GM19397 (cell line): ENCODE data around the gene SHC2.
A peak's percentile ranks its signal among the peaks of the same experiment; 100 is the strongest.
"Not testable (repeated sequence)": the region's sequence is repeated elsewhere in the genome, so short reads cannot be mapped to it uniquely, and the experiment has no call there.

Experiments used
- ATAC-seq: cut with Tn5 transposase; IDR thresholded peaks from one replicate; pipeline ENCODE4 v1.9.1; 2021; ENCODE audit warnings: mild to moderate bottlenecking, moderate library complexity; ENCODE audit not compliant: unreplicated experiment

The SHC2 gene

DNA sequence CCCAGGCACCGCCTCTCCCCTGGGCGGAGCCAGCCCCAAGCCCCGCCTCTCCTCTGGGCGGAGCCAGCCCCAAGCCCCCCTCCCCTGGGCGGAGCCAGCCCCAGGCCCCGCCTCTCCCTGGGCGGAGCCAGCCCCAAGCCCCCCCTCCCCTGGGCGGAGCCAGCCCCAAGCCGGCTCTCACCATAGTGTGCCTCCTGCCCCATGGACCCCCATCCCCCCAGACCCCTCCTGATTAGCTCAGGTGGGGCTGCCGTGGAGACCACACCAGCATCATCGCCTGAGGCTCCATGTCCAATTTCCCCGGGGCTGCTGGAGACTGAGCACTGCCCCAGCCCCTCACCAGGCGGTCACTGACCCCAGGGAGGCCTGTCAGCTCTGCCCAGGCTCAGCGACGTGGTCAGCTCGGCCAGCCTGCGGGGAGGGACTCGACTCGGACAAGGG, 31.3 kb upstream of the SHC2 start:
- ATAC-seq: no peak

DNA sequence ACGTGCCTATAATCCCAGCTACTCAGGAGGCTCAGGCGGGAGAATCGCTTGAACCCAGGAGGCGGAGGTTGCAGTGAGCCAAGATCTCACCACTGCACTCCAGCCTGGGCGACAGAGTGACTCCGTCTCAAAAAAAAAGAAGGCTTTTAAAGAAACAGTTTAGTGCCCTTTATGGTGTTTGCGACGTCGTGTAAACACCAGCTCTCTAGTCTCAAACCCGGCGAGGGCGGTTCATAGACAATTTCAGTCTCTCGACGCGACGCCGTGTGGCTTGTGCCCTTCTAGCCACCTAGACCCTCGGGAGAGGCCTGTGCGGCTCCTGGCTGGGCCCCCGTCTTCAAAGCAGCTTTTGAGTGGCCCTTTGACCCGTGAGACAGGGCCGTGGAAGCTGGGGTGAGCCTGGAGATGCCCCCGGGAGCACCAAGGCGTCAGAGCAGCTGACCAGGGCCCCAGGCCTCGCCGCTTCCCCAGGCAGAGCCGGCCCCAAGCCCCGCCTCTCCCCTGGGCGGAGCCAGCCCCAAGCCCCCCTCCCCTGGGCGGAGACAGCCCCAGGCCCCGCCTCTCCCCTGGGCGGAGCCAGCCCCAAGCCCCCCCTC, 30.4 kb upstream of the SHC2 start:
- no peak for ATAC-seq

DNA sequence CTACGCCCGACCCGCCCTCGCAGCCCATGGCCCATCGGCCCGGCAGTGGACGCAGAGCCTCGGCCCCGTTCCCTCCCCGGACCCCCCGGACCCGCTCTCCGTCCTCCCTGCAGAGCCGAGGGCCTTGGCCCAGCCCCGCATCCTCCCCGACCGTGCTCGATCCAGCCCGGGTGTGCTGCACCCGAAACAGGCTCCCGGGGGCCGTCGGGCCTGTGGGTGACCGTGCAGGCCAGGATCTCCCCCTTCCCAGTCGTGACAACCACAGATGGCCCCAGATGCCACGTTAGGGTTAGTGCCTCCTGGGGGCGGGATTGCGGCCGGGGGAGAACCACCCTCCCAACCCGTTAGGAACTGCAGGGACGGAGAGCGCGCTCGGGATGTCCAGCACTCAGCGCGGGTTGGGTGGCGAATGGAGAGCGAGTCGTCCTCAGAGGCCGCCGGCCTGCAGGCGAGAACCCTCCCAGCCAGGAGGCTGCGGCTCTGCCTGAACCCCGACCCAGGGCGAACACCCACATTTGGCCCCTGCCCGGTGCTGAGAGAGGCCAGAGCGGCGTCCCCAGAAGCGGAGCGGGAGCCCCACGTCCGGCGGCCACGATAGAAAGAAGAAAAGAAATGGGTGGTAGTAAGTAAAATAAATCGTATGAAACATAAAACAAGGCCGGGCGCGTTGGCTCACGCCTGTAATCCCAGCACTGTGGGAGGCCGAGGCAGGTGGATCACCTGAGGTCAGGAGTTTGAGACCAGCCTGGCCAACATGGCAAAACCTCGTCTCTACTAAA, 28.8 kb upstream of the SHC2 start:
- peak; percentile 5 for ATAC-seq

- peak; percentile 88 for ATAC-seq
Measured at GRCh38 chr19:488505-489417, 27.9 kb upstream of the SHC2 start.

- ATAC-seq: no peak
Measured at GRCh38 chr19:485583-486236, 24.9 kb upstream of the SHC2 start.

- ATAC-seq: no peak
Measured at GRCh38 chr19:485077-485476, 24.2 kb upstream of the SHC2 start.

- ATAC-seq: no peak
Measured at GRCh38 chr19:484494-484893, 23.7 kb upstream of the SHC2 start.

DNA sequence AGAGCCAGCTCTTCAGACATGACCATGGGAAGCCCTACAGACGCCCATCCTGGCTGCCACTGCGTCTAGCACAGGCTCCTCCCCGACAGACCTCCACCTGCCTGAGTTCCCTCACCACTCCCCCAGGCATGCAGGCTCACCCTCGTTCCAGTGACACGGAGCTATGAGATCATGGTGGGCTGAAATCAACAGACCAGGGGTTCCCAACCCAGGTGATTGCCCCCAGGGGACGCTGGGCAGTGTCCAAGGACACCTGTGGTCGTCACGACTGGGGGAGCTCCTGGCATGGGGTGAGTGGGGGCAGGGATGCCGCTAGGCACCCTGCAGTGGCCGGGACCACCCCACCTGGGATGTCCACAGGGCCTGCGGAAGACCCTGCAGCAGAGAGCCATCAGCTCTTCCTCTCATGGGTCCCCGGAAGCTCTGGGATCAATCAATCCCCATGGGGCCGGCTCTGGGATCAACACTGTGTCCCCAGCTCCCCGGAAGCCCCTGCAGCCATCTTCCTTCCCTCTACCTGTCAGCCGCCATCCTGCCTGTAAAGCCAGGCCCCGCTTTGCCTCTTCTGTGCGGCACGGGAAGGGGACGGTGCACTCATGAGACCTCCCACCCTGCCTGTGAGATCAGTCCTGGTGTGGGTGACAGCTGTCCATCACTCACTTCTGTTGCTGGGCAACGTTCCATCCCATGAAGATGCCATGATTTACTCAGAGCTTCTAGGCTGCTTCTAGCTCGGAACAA, 22.7 kb upstream of the SHC2 start:
- ATAC-seq: no peak

DNA sequence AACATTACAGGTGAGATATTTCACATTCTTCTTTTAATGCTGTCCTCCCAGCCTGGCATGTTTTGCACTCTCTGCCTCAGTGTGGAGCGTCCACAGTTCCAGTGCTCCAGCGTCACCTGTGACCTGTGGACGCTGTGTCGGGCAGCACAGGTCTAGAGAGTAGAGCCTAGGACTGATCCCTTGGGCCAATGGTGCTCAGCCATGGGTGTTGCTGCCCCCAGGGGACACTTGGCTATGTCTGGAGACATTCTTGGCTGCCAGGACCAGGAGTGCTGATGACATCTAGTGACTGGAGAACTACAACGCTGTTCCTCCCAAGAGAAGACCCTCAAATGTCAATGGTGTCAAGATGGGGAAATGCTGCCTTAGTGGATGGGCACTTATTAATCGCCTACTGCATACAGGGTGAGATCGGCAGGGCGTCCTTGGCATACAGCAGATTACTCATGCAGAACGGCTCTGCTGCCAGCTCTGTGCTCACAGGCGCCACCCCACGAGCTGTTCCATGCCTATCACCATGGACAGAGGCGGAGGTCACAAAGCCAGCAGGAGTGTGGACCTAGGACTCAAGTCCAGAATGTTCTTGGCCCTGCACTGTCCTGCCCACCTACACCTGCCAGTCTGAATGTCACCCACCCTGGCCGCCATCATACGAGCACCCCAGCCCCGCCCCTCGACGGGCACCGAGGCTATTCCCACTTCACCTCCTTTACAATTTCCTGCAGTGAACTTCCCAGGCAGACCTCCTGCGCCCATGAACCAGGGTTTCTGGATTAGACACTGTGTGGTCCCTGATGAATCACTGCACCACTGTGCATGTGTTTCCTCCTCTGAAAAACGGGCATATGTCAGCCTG, 21.6 kb upstream of the SHC2 start:
- ATAC-seq: no peak

GRCh38 chr19:481100-481499, 20.3 kb upstream of the SHC2 start:
- not testable (repeated sequence) for ATAC-seq

DNA sequence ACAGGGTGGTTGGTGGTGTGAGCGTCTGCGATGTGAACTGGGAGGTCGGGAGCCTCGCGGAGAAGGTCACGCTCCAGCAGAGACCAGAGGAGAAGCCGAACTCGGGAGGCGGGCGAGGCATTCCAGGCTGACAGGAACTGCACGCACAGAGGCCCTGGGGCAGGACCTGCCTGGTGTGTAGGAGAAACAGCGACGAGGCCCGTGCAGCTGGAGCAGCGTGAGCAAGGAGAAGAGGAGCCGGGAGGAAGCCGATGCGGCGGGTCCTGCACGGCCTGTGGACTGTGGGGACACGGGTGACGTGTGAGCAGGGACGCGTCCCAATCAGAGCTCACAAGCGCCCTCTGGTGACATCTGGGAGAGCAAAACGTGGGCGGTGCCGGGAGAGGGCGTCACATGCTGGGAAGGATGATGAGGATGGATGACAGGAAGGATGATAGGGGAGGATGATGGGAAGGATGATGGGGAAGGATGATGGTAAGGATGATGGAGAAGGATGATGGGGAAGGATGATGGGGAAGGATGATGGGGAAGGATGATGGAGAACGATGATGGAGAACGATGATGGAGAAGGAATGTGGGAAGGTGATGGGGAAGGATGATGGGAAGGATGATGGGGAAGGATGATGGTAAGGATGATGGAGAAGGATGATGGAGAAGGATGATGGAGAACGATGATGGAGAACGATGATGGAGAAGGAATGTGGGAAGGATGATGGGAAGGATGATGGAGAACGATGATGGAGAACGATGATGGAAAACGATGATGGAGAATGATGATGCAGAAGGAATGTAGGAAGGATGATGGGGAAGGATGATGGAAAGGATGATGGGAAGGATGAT, 19.4 kb upstream of the SHC2 start:
- ATAC-seq: no peak

DNA sequence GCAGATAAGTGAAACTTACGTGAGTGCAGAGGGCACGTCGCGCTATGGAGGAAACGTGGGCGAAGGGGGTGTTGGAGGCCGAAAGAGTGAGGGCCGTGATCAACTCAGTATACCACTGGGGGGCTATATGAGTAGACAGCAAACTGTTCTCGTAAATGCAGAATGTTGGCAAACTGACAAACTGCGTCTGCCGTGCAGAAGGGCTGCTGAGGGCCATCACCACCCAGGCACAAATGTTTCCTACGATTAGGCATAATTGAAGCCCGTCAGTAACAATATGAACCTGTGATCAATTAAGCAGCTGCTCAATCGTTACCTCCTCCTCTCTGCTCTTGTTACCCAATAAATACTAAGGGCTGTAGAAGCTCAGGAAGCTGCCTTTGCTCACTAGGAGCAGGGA, 18.1 kb upstream of the SHC2 start:
- ATAC-seq: no peak

GRCh38 chr19:478236-478903, 17.5 kb upstream of the SHC2 start:
- no peak for ATAC-seq

DNA sequence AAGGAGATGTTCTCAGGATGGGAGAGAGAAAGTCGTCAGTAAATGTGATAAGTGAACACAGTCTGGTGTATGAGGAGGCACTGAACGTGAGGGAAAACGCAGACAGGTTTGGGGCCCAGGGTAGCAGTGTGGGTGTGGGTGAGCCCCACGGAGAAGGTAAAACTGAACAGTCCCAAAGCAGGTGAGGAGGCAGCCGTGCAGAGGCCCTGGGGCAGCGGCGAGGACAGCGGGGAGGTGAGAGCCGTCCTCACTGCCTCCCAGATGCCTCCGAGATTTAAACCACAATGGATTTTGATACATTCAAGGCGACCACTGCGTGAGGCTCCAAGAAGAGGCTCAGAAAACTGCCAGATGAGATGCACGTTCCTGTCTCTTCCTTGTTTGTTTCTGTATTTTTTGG, 14.5 kb upstream of the SHC2 start:
- ATAC-seq: no peak

- no peak for ATAC-seq
Measured at GRCh38 chr19:474126-475078, 13.6 kb upstream of the SHC2 start.

DNA sequence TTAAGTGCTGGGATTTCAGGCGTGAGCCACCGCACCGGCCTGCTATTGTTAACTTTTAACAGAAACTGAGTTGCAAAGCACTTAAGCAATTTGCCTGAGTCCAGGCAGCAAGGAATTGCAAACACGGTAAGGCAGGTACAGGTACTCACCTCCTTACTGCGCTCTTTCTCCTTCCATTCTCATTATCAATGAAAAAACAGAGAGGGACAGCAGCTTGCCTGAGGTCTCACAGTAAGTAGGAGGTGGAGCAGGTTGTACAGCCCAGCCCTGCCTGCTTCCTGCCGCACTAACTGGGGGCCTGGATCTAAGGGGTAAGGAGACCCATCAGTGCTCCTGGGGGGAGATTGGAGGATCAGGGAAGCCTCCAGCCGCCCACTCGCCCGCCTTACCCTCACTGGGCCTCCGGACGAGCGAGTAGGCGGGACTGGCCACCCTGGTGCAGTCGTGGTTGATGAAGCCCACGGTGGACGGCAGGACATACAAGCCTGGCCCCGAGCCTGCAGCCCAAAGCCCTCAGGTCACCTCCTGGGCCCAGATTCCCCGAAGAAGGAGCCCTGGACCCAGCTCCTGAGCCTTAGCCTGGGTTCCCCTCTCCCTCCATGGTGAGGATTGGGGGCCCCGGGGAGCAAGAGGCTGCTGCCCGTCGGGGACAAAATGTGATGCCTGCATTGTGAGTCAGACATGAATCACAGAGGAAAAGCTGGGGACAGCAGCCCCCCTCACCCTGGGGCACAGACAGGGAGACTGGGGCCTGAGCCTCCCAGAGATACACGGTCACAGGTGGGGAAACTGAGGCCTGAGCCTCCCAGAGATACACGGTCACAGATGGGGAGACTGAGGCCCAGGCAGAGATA, 11.4 kb upstream of the SHC2 start:
- no peak for ATAC-seq
